ENCODE data around the gene CCDC39. TPM values are rescaled to one million over a fixed set of nuclear protein-coding genes. Genes with fewer than 3 reads are reported as not detected.

Gene CCDC39
- total RNA-seq, 1 experiment from 2014 or later: 0.79 TPM

DNA sequence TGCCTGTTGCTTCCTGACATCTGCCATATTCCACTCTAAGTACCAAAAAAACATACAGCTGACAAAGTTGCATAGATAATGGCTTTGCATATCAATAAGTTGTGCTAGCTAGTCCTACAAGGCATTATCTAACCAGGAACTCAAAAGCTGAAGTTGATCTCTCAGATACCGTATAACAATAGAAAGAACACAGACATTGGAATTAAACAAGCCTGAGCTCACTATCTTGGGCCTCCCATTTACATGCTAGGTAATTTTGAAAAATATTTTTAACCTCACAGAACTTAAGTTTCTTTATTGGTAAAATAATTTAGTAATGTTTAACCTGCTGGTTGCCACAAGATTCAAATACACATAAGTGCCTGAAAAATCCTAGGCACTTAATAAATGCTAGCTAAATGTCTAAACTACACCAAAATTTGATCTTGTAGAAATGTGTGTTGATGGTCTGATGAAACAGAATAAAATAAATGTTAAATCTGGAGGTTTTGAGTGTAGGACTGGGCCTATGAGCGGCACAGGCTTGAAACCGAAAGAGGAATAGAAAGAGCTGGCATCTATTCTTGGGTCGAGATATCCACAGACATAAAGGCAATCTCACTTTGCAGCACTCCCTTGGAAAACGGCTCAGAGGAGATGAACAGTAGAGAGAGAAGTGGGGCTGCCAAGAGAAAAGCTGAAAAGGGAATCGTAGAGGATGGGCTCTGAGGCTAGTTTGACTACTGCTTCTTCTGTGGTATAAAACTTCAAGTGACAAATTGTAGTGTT lies 107.3 kb downstream of the CCDC39 start:
- DNase-seq: no peak
- H3K27me3 ChIP-seq (ENCODE audit: insufficient read depth, low read length): no peaks in the 10 kb centered on the region
- H3K23ac ChIP-seq (ENCODE audit: insufficient read length, low read depth, low read length): no peak overlapping the region
- no peak overlapping the region for H2AK5ac ChIP-seq (ENCODE audit: insufficient read length, low read length)
- H3K23me2 ChIP-seq (ENCODE audit: insufficient read length, low read depth, low read length, poor library complexity, severe bottlenecking): no peaks in the 10 kb centered on the region
- H3K27ac ChIP-seq (ENCODE audit: insufficient read length, low read depth, low read length): no peak overlapping the region
- no peak overlapping the region for H3K4ac ChIP-seq (ENCODE audit: low read depth, low read length)
- H4K5ac ChIP-seq (ENCODE audit: insufficient read length, low read depth, low read length): no peak overlapping the region
- no peak overlapping the region for H3K56ac ChIP-seq (ENCODE audit: insufficient read length, low read depth, low read length)
- H3K14ac ChIP-seq (ENCODE audit: insufficient read depth, low read length): no peak overlapping the region
- no peak overlapping the region for H3K18ac ChIP-seq (ENCODE audit: insufficient read length, low read depth, low read length)
- no peak overlapping the region for H3K9ac ChIP-seq (ENCODE audit: extremely low read depth, insufficient read length, low read length)
- H4K8ac ChIP-seq (replicated peaks; ENCODE audit: insufficient read length, low read depth, low read length): no peak overlapping the region
- no peaks in the 10 kb centered on the region for H3K79me1 ChIP-seq (ENCODE audit: insufficient read depth, low read depth, low read length, poor library complexity, severe bottlenecking)
- H2BK5ac ChIP-seq (ENCODE audit: insufficient read length, low read length): no peak overlapping the region
- Mint-ChIP-seq H3K4me1 (peaks cover 8 to 10% of the 10 kb centered on the region in 2 experiments), H3K4me3 (no peak overlapping the region), H3K36me3 (ENCODE audit: insufficient read depth in 1 of 3, low read depth in 3 of 3) (no peaks in the 10 kb centered on the region; a peak in 1 of 7 replicates), H3K27me3 (ENCODE audit: low read depth) (no peaks in the 10 kb centered on the region), H3K9me3 (peaks cover 2 to 3% of the 10 kb centered on the region in 2 experiments; a peak in 1 of 5 replicates), H3K27ac (peak overlapping the region in 1 of 3 experiments; percentile 93; a peak in 1 of 7 replicates)
- H4K91ac ChIP-seq (ENCODE audit: insufficient read length, low read depth, low read length): no peak overlapping the region
- H3K79me2 ChIP-seq (ENCODE audit: insufficient read depth, low read length): no peaks in the 10 kb centered on the region
- no peaks in the 10 kb centered on the region for H3K9me3 ChIP-seq (ENCODE audit: control insufficient read depth, low read depth, low read length)
- TF ChIP-seq, protein P1, sequence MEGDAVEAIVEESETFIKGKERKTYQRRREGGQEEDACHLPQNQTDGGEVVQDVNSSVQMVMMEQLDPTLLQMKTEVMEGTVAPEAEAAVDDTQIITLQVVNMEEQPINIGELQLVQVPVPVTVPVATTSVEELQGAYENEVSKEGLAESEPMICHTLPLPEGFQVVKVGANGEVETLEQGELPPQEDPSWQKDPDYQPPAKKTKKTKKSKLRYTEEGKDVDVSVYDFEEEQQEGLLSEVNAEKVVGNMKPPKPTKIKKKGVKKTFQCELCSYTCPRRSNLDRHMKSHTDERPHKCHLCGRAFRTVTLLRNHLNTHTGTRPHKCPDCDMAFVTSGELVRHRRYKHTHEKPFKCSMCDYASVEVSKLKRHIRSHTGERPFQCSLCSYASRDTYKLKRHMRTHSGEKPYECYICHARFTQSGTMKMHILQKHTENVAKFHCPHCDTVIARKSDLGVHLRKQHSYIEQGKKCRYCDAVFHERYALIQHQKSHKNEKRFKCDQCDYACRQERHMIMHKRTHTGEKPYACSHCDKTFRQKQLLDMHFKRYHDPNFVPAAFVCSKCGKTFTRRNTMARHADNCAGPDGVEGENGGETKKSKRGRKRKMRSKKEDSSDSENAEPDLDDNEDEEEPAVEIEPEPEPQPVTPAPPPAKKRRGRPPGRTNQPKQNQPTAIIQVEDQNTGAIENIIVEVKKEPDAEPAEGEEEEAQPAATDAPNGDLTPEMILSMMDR (conservative IDR thresholded peaks at IDR 0.05): no peak
- H4K20me1 ChIP-seq (ENCODE audit: control insufficient read depth, insufficient read depth, insufficient read length): no peaks in the 10 kb centered on the region
- no peak overlapping the region for H2BK20ac ChIP-seq (ENCODE audit: low read depth, low read length, poor library complexity, severe bottlenecking)
- WGBS (ENCODE audit: extremely low coverage, insufficient read length, low lambda C conversion rate): no CpG with 5 or more reads among the region's 6 CpGs
- no peak overlapping the region for H3T11ph ChIP-seq (ENCODE audit: low read length)
- H3K4me1 ChIP-seq (ENCODE audit: insufficient read depth, low read length): no peaks in the 10 kb centered on the region; the same call in 1 of the 2 replicates
- H2AFZ ChIP-seq (ENCODE audit: low read length): peak overlapping the region; percentile 12
- no peak overlapping the region for H2BK12ac ChIP-seq (ENCODE audit: insufficient read length, low read depth, low read length)
- no peak overlapping the region for H3K4me2 ChIP-seq (ENCODE audit: insufficient read depth, insufficient read length, low read length)
- H2BK120ac ChIP-seq (ENCODE audit: low read depth, low read length, poor library complexity, severe bottlenecking): no peak overlapping the region
- H2BK15ac ChIP-seq (ENCODE audit: low read depth, low read length): no peak overlapping the region

Data from H9 (cell line).